Lung (tissue), 12 donors: ENCODE results near the gene ASTL. TPM values are rescaled to one million over a fixed set of nuclear protein-coding genes. Genes with fewer than 3 reads are reported as not detected.

Source experiments
- ATAC-seq: fragments of 200-7000 bp; cut with Tn5 transposase; one replicate; pipeline ENCODE4 v1.9.1; 2020; ENCODE audit warnings: moderate number of reproducible peaks; ENCODE audit not compliant: insufficient read depth, low FRiP score
- DNase-seq, 3 donors: peaks; one replicate each; pipeline ENCODE4 v3.0.0-alpha.2; 2013 to 2017
- H3K27ac ChIP-seq, 2 donors: one replicate each; pipeline ENCODE4 v1.5.1; 2013; ENCODE audit warnings: mild to moderate bottlenecking in 2 of 2, moderate library complexity in 2 of 2, control low read depth in 1 of 2, inconsistent platforms in 1 of 2, low read depth in 1 of 2, low read length in 1 of 2
- H3K27me3 ChIP-seq, 3 donors: one replicate each; pipeline ENCODE4 v1.5.1; 2013; ENCODE audit warnings: low read length in 2 of 3; ENCODE audit not compliant: control insufficient read depth in 3 of 3, insufficient read depth in 3 of 3
- H3K36me3 ChIP-seq, 4 donors: one replicate each; pipeline ENCODE4 v1.5.1; 2013; ENCODE audit warnings: low read length in 4 of 4, mild to moderate bottlenecking in 1 of 4, moderate library complexity in 1 of 4; ENCODE audit not compliant: control insufficient read depth in 4 of 4, insufficient read depth in 4 of 4
- H3K4me1 ChIP-seq, 5 donors: one replicate each; pipeline ENCODE4 v1.5.1; 2013; ENCODE audit warnings: low read length in 5 of 5, mild to moderate bottlenecking in 2 of 5, moderate library complexity in 1 of 5; ENCODE audit not compliant: control insufficient read depth in 5 of 5, insufficient read depth in 5 of 5
- H3K4me3 ChIP-seq: one replicate; pipeline ENCODE4 v1.5.1; 2013; ENCODE audit warnings: mild to moderate bottlenecking, control low read depth, moderate library complexity
- H3K9ac ChIP-seq, 2 donors: one replicate each; pipeline ENCODE4 v1.5.1; 2013; ENCODE audit warnings: low read length in 2 of 2, control low read depth in 1 of 2; ENCODE audit not compliant: insufficient read depth in 1 of 2
- H3K9me3 ChIP-seq, 4 donors: one replicate each; pipeline ENCODE4 v1.5.1; 2013; ENCODE audit warnings: low read length in 3 of 4, mild to moderate bottlenecking in 1 of 4, moderate library complexity in 1 of 4; ENCODE audit not compliant: control insufficient read depth in 4 of 4, insufficient read depth in 3 of 4
- WGBS, 2 donors: extraction: QIAGEN DNeasy Blood & Tissue Kit; methylation state at CpG; one replicate each; pipeline ENCODE4 v1.1.7; 2013; 5-methylcytosine and 5-hydroxymethylcytosine counted together
- polyA plus RNA-seq, 2 donors: library from polyadenylated mRNA; stranded (reverse); fragments of 200-250 nt; gene quantifications; one replicate each; pipeline ENCODE4 v1.2.1, GENCODE V29; 2013
- total RNA-seq, 2 donors: library from RNA; depleted of rRNA in 1 of 2; stranded (reverse); fragments of >200 nt in 1 of 2; gene quantifications; one replicate each; pipeline ENCODE4 v1.2.1, GENCODE V29; 2014 to 2021
- TF ChIP-seq, protein P1 (sequence below): IDR thresholded peaks from 2 replicates; pipeline ENCODE4 v1.5.1; 2012; ENCODE audit warnings: mild to moderate bottlenecking; ENCODE audit errors: control extremely low read depth, extremely low read depth
- donor health status: control.
- donor health status: control.
- donor health status: Bipolar disorder and iron deficiency.
- donor health status: healthy.
- donor health status: DM: yes; HTN: yes; CAD: no.

ASTL gene
- total and polyA plus RNA-seq, 4 donors: 0.14 to 0.34 TPM; not detected in 2

DNA sequence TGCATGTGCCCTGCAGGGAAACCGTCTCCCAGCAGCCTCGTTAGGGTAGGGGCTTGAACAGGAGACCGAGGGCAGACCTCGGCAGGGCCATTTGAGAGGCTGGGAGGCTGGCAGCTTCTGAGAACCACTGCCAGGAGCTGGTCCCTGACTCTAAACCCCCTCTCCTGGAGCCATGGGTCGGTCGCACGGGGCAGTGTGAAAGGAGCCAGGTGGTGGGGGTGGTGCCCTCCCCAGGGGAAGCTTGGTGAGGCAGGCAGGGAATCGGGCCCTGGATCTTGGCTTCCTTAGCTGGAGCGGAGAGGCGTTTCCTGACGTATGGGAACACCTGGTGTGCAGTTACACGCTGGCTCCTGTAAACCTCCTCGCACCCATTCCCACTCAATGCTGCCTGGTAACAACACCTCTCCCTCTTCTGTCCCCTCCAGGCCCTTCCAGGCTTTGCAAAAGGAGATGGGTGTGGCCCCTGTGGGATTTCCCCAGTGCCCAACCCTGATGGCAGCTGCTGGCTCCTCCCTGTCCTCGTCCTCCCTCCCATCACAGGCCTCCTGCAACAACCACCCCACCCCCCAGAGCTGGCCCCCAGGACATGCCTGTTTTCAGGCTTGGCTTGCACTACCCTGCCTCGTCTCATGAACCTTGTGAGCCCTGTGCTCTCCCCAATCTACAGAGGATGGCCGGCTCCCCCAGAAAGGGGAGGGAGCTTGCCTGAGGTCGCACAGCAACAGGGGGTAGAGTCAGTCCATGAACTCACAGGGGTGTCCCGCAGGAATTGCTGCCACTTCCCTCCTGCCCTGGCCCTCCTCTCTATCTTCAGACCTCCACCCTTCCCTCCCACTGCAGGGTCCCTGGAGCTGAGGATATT lies 46.4 kb downstream of the ASTL start:
- TF ChIP-seq, protein P1, sequence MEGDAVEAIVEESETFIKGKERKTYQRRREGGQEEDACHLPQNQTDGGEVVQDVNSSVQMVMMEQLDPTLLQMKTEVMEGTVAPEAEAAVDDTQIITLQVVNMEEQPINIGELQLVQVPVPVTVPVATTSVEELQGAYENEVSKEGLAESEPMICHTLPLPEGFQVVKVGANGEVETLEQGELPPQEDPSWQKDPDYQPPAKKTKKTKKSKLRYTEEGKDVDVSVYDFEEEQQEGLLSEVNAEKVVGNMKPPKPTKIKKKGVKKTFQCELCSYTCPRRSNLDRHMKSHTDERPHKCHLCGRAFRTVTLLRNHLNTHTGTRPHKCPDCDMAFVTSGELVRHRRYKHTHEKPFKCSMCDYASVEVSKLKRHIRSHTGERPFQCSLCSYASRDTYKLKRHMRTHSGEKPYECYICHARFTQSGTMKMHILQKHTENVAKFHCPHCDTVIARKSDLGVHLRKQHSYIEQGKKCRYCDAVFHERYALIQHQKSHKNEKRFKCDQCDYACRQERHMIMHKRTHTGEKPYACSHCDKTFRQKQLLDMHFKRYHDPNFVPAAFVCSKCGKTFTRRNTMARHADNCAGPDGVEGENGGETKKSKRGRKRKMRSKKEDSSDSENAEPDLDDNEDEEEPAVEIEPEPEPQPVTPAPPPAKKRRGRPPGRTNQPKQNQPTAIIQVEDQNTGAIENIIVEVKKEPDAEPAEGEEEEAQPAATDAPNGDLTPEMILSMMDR: no peak
- ATAC-seq: no peak
- no peak overlapping the region for H3K9ac ChIP-seq

DNA sequence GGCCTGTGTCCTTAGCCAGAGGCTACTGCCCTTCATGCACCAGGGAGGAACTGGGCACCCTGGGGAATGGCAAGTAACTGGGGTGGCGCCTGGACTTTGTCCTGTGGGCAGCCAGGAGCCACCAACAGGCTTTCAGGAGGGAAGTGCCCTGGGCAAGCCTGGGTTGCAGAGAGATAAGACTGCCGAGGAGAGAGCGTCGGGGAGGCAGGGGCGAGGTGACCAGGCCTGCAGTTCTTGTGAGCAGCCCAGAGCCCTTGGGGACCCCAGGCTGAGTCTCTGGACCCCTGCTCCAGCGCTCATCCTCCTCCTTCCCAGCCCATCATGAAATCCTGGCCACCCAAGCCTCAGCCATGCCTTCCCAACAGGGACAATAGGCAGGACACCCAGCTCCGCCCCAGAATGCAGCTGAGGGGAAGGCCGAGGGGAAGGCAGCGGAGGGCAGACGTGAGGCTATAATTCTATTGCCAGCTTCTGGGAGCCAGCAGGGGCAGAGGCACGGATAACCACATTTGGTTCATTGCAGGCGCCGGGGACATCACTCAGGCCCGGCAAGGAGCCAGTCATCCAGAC lies 47.1 kb downstream of the ASTL start:
- Histone ChIP-seq H3K9me3 (no peaks in the 10 kb centered on the region), H3K27me3 (no peaks in the 10 kb centered on the region), H3K9ac (no peak overlapping the region), H3K4me3 (no peak overlapping the region), H3K4me1 (peaks cover 0 to 7% (median 0%) of the 10 kb centered on the region in 5 donors), H3K27ac (no peak overlapping the region), H3K36me3 (no peaks in the 10 kb centered on the region)
- WGBS, 2 donors: 93 to 97% methylated on average over 14 of the region's 14 CpGs
- TF ChIP-seq, protein P1: no peak
- DNase-seq (peak in 1 of 3 donors; percentile 4), ATAC-seq (no peak)

More for the DNA sequence above, 46.4 kb downstream of the ASTL start:
- H3K27ac ChIP-seq: no peak overlapping the region
- no peaks in the 10 kb centered on the region for H3K27me3 ChIP-seq
- peaks cover 0 to 7% (median 0%) of the 10 kb centered on the region in 5 donors for H3K4me1 ChIP-seq
- H3K36me3 ChIP-seq: no peaks in the 10 kb centered on the region
- peak in 1 of 3 donors; percentile 5 for DNase-seq
- 80 to 87% methylated on average over 17 to 18 of the region's 18 CpGs for WGBS, 2 donors
- H3K4me3 ChIP-seq: no peak overlapping the region
- H3K9me3 ChIP-seq: no peaks in the 10 kb centered on the region

DNA sequence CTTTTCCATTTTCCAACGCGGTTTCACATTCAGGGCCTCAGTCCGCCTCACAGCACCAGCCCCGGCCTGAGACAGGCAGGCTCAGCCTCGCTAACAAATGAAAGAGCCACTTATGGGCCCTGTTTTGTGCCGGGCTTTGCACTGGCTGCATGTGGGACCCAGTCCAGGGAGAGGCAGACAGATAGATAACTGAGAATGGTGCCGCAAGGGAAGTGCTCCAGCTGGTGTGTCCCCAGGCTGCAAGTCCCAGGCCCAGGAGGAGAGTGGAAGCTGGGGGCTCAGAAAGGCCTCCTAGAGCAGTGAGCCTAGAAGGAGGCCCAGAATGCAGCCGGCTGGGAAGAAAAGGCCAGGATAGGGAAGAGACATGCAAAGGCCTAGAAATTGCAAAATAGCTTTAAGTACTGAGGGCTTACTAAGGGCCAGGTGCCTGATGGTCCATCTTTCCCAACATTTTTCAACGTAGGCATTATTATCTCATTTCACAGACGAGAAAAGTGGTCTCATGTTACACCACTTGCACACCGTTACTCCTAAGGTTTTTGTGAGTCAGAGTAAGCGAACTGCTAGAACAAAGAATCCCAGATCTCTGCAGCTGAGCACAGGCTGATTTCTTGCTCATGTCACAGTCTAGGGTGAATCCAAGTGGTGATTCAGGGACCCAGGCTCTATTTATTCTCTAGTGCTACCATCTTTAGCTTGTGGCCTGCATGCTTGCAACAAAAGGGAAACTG lies 47.9 kb downstream of the ASTL start:
- DNase-seq: peak; percentile 14 to 46 (median 16)
- H3K36me3 ChIP-seq: no peaks in the 10 kb centered on the region

More for the DNA sequence above, 47.9 kb downstream of the ASTL start:
- WGBS, 2 donors: 86 to 92% methylated on average over 12 of the region's 12 CpGs
- H3K4me3 ChIP-seq: no peak overlapping the region
- H3K27ac ChIP-seq: no peak overlapping the region
- peaks cover 0 to 7% (median 0%) of the 10 kb centered on the region in 5 donors for H3K4me1 ChIP-seq
- ATAC-seq: no peak
- no peak overlapping the region for H3K9ac ChIP-seq
- H3K27me3 ChIP-seq: no peaks in the 10 kb centered on the region
- TF ChIP-seq, protein P1: no peak
- H3K9me3 ChIP-seq: no peaks in the 10 kb centered on the region
